Aorta (tissue), 5 donors: ENCODE results near the gene AMBRA1. TPM values are rescaled to one million over a fixed set of nuclear protein-coding genes. Genes with fewer than 3 reads are reported as not detected.
A peak's percentile ranks its signal among the peaks of the same experiment; 100 is the strongest.
"Not testable (repeated sequence)": the region's sequence is repeated elsewhere in the genome, so short reads cannot be mapped to it uniquely, and the experiment has no call there.

Experiments used
- ATAC-seq: fragments of 200-7000 bp; cut with Tn5 transposase; one replicate; pipeline ENCODE4 v1.9.1; 2022; ENCODE audit warnings: moderate library complexity; ENCODE audit not compliant: low FRiP score
- DNase-seq, 2 donors: peaks; one replicate each; pipeline ENCODE4 v3.0.0-alpha.2; 2020
- H3K27ac ChIP-seq, 2 donors: one replicate each; pipeline ENCODE4 v1.5.1; 2013; ENCODE audit warnings: low read length in 2 of 2, mild to moderate bottlenecking in 2 of 2, moderate library complexity in 2 of 2, control low read depth in 1 of 2, inconsistent platforms in 1 of 2, low read depth in 1 of 2
- H3K27me3 ChIP-seq, 2 donors: one replicate each; pipeline ENCODE4 v1.6.1; 2013; ENCODE audit warnings: control low read depth in 1 of 2, low read length in 1 of 2, mild to moderate bottlenecking in 1 of 2, moderate library complexity in 1 of 2; ENCODE audit not compliant: insufficient read depth in 2 of 2, control insufficient read depth in 1 of 2
- H3K36me3 ChIP-seq, 2 donors: one replicate each; pipeline ENCODE4 v1.6.1; 2013; ENCODE audit warnings: control low read depth in 1 of 2, low read length in 1 of 2, mild to moderate bottlenecking in 1 of 2; ENCODE audit not compliant: insufficient read depth in 2 of 2, control insufficient read depth in 1 of 2
- H3K4me1 ChIP-seq, 2 donors: one replicate each; pipeline ENCODE4 v1.6.1; 2013; ENCODE audit warnings: low read length in 2 of 2, control low read depth in 1 of 2, mild to moderate bottlenecking in 1 of 2, moderate library complexity in 1 of 2; ENCODE audit not compliant: insufficient read depth in 2 of 2, control insufficient read depth in 1 of 2
- H3K4me3 ChIP-seq, 2 donors: one replicate each; pipeline ENCODE4 v1.5.1; 2013; ENCODE audit warnings: low read length in 2 of 2, control low read depth in 1 of 2, mild to moderate bottlenecking in 1 of 2
- H3K9me3 ChIP-seq: one replicate; pipeline ENCODE4 v1.6.1; 2013; ENCODE audit warnings: mild to moderate bottlenecking, low read length; ENCODE audit not compliant: control insufficient read depth
- WGBS, 2 donors: extraction: QIAGEN DNeasy Blood & Tissue Kit; methylation state at CpG; one replicate each; pipeline ENCODE4 v1.1.7; 2013; 5-methylcytosine and 5-hydroxymethylcytosine counted together
- intact Hi-C, 2 donors: fragments of 100-400 bp; cut with DNase I; formaldehyde crosslinking; loops; one replicate each; pipeline versions ENCODE4 v1.14.2 to v1.15.0; 2022
- polyA plus RNA-seq, 2 donors: library from polyadenylated mRNA; stranded (reverse); fragments of 200-250 nt; gene quantifications; one replicate each; pipeline ENCODE4 v1.2.3, GENCODE V29; 2013
- total RNA-seq, 2 donors: library from RNA; stranded (reverse); fragmentation: NEBNext Ultra II Directional; extraction: Animal tissue kit (Norgen Biotek cat#: 25700); gene quantifications; one replicate each; pipeline ENCODE4 v1.2.1, GENCODE V29; 2021
- donor health status: healthy with polysubstance abuse.
- donor health status: Bipolar disorder and iron deficiency.
- donor health status: DM: no; HTN: no; CAD: no.
- donor health status: DM: no; HTN: no; CAD: no.
- donor health status: DM: yes; HTN: yes; CAD: no.

The AMBRA1 gene
- total and polyA plus RNA-seq, 4 donors = 2.6 to 35.0 (median 16.8) TPM

- H3K4me1 ChIP-seq = peaks cover 2 to 3% of the 10 kb centered on the region in 2 donors
- WGBS, 2 donors = 59 to 61% methylated on average over 2 of the region's 2 CpGs
- ATAC-seq (no peak), DNase-seq (no peak)
- no peaks in the 10 kb centered on the region for H3K9me3 ChIP-seq
- H3K27me3 ChIP-seq = no peaks in the 10 kb centered on the region
- H3K36me3 ChIP-seq = no peaks in the 10 kb centered on the region
- intact Hi-C loops = no loop called here
- no peak overlapping the region for H3K4me3 ChIP-seq
- H3K27ac ChIP-seq = no peak overlapping the region
These were observed 67.3 kb downstream of the AMBRA1 start for GRCh38 chr11:46526216-46527215.

GRCh38 chr11:46524201-46524770, 69.5 kb downstream of the AMBRA1 start:
- no peak for ATAC-seq
- no peaks in the 10 kb centered on the region for H3K27me3 ChIP-seq

GRCh38 chr11:46523290-46523689, 70.5 kb downstream of the AMBRA1 start:
- DNase-seq (no peak), ATAC-seq (no peak)
- WGBS, 2 donors = 81 to 82% methylated on average over 6 of the region's 6 CpGs
- Histone ChIP-seq H3K4me1 (no peaks in the 10 kb centered on the region), H3K36me3 (no peaks in the 10 kb centered on the region), H3K4me3 (no peak overlapping the region), H3K27me3 (no peaks in the 10 kb centered on the region), H3K9me3 (no peaks in the 10 kb centered on the region), H3K27ac (no peak overlapping the region)
- intact Hi-C loops = no loop called here

More at GRCh38 chr11:46524201-46524770, 69.5 kb downstream of the AMBRA1 start:
- intact Hi-C loops = no loop called here
- peaks cover 0 to 3% of the 10 kb centered on the region in 2 donors for H3K4me1 ChIP-seq
- no peaks in the 10 kb centered on the region for H3K9me3 ChIP-seq
- H3K36me3 ChIP-seq = no peaks in the 10 kb centered on the region
- no peak overlapping the region for H3K4me3 ChIP-seq
- DNase-seq = no peak
- H3K27ac ChIP-seq = no peak overlapping the region

GRCh38 chr11:46522682-46523281, 71.0 kb downstream of the AMBRA1 start:
- Histone ChIP-seq H3K27ac (no peak overlapping the region), H3K4me1 (no peaks in the 10 kb centered on the region), H3K27me3 (no peaks in the 10 kb centered on the region), H3K36me3 (no peaks in the 10 kb centered on the region), H3K4me3 (no peak overlapping the region), H3K9me3 (no peaks in the 10 kb centered on the region)
- WGBS, 2 donors = 83 to 89% methylated on average over 5 of the region's 5 CpGs
- no peak for ATAC-seq
- intact Hi-C loops = no loop called here
- no peak for DNase-seq

GRCh38 chr11:46521961-46522681, 71.7 kb downstream of the AMBRA1 start:
- no peak overlapping the region for H3K4me3 ChIP-seq
- H3K4me1 ChIP-seq = no peaks in the 10 kb centered on the region
- H3K9me3 ChIP-seq = no peaks in the 10 kb centered on the region
- ATAC-seq (no peak), DNase-seq (no peak)
- intact Hi-C loops = no loop called here
- no peaks in the 10 kb centered on the region for H3K27me3 ChIP-seq
- H3K27ac ChIP-seq = no peak overlapping the region
- 60 to 69% methylated on average over 4 of the region's 4 CpGs for WGBS, 2 donors
- H3K36me3 ChIP-seq = no peaks in the 10 kb centered on the region

GRCh38 chr11:46520971-46521745, 72.7 kb downstream of the AMBRA1 start:
- no peaks in the 10 kb centered on the region for H3K9me3 ChIP-seq
- H3K4me1 ChIP-seq = no peaks in the 10 kb centered on the region
- H3K27me3 ChIP-seq = no peaks in the 10 kb centered on the region
- no peak for ATAC-seq
- no peaks in the 10 kb centered on the region for H3K36me3 ChIP-seq
- DNase-seq = no peak
- no peak overlapping the region for H3K4me3 ChIP-seq
- 82 to 86% methylated on average over 8 of the region's 8 CpGs for WGBS, 2 donors
- intact Hi-C loops = no loop called here
- no peak overlapping the region for H3K27ac ChIP-seq

GRCh38 chr11:46519351-46519750, 74.5 kb downstream of the AMBRA1 start:
- Histone ChIP-seq H3K27ac (no peak overlapping the region), H3K27me3 (no peaks in the 10 kb centered on the region), H3K4me3 (no peak overlapping the region), H3K9me3 (no peaks in the 10 kb centered on the region), H3K36me3 (no peaks in the 10 kb centered on the region), H3K4me1 (no peaks in the 10 kb centered on the region)
- WGBS, 2 donors = 77 to 89% methylated on average over 3 of the region's 3 CpGs
- no peak for ATAC-seq
- intact Hi-C loops = no loop called here
- DNase-seq = no peak

- H3K27ac ChIP-seq, H3K4me1 ChIP-seq, ATAC-seq, H3K27me3 ChIP-seq, H3K36me3 ChIP-seq, H3K9me3 ChIP-seq, H3K4me3 ChIP-seq, intact Hi-C loops: not testable (repeated sequence)
- 93 to 97% methylated on average over 7 of the region's 7 CpGs for WGBS, 2 donors
- peak in 1 of 2 donors; percentile 48 for DNase-seq
These were observed 74.9 kb downstream of the AMBRA1 start for GRCh38 chr11:46518928-46519327.
